AG09309 (cell line): ENCODE data around the gene CAMK1G.

Experiments used
- DNase-seq: peaks from one replicate; pipeline ENCODE4 v3.0.0-alpha.2; 2010; ENCODE audit warnings: low read depth
- H3K4me3 ChIP-seq: 2 replicates; pipeline ENCODE4 v1.5.1; 2011; ENCODE audit warnings: mild to moderate bottlenecking, low read depth, low read length, moderate library complexity; ENCODE audit not compliant: control insufficient read depth
- CTCF ChIP-seq: IDR thresholded peaks from 2 replicates; pipeline ENCODE4 v1.5.1; 2011; ENCODE audit warnings: mild to moderate bottlenecking, low read depth, low read length, inconsistent platforms; ENCODE audit not compliant: insufficient read depth, control insufficient read depth; ENCODE audit errors: missing control alignments

The CAMK1G gene

GRCh38 chr1:209544098-209544497, 39.4 kb upstream of the CAMK1G start:
- no peak for DNase-seq
- no peak overlapping the region for H3K4me3 ChIP-seq
- no peak for TF ChIP-seq CTCF

- H3K4me3 ChIP-seq = no peak overlapping the region
- no peak for TF ChIP-seq CTCF
- no peak for DNase-seq
These were observed 38.1 kb upstream of the CAMK1G start for GRCh38 chr1:209545423-209545822.

GRCh38 chr1:209546390-209547085, 37.0 kb upstream of the CAMK1G start:
- DNase-seq = no peak
- TF ChIP-seq CTCF = no peak

GRCh38 chr1:209547626-209548025, 35.9 kb upstream of the CAMK1G start:
- H3K4me3 ChIP-seq = no peak overlapping the region
- no peak for TF ChIP-seq CTCF
- no peak for DNase-seq

More at GRCh38 chr1:209546390-209547085, 37.0 kb upstream of the CAMK1G start:
- H3K4me3 ChIP-seq = no peak overlapping the region

GRCh38 chr1:209549443-209550205, 33.9 kb upstream of the CAMK1G start:
- no peak for DNase-seq
- no peak overlapping the region for H3K4me3 ChIP-seq
- TF ChIP-seq CTCF = no peak

GRCh38 chr1:209550519-209550918, 33.0 kb upstream of the CAMK1G start:
- no peak for TF ChIP-seq CTCF
- no peak overlapping the region for H3K4me3 ChIP-seq
- no peak for DNase-seq
